ENCODE results near the gene DNAL4.

DNAL4 gene

GRCh38 chr22:38828191-38828590 is 34.2 kb upstream of the DNAL4 start:
- DNase-seq (ENCODE audit: extremely low read depth, low read depth) = no peak
- no peak overlapping the region for H3K4me3 ChIP-seq (replicated peaks; ENCODE audit: low read depth, low read length)
- TF ChIP-seq CTCF (IDR thresholded peaks at IDR 0.05; ENCODE audit: low read depth, low read length, missing control alignments) = no peak

GRCh38 chr22:38827510-38827909 is 33.6 kb upstream of the DNAL4 start:
- no peak for DNase-seq (ENCODE audit: extremely low read depth, low read depth)
- H3K4me3 ChIP-seq (replicated peaks; ENCODE audit: low read depth, low read length) = no peak overlapping the region
- no peak for TF ChIP-seq CTCF (IDR thresholded peaks at IDR 0.05; ENCODE audit: low read depth, low read length, missing control alignments)

GRCh38 chr22:38826801-38827200 is 32.9 kb upstream of the DNAL4 start:
- no peak overlapping the region for H3K4me3 ChIP-seq (replicated peaks; ENCODE audit: low read depth, low read length)
- no peak for DNase-seq (ENCODE audit: extremely low read depth, low read depth)
- TF ChIP-seq CTCF (IDR thresholded peaks at IDR 0.05; ENCODE audit: low read depth, low read length, missing control alignments) = no peak

- DNase-seq (ENCODE audit: extremely low read depth, low read depth) = no peak
- no peak overlapping the region for H3K4me3 ChIP-seq (replicated peaks; ENCODE audit: low read depth, low read length)
- TF ChIP-seq CTCF (IDR thresholded peaks at IDR 0.05; ENCODE audit: low read depth, low read length, missing control alignments) = no peak
Measured at GRCh38 chr22:38826386-38826785, 32.4 kb upstream of the DNAL4 start.

GRCh38 chr22:38824585-38824984 is 30.6 kb upstream of the DNAL4 start:
- no peak overlapping the region for H3K4me3 ChIP-seq (replicated peaks; ENCODE audit: low read depth, low read length)
- peak; percentile 41 for DNase-seq (ENCODE audit: extremely low read depth, low read depth)
- TF ChIP-seq CTCF (IDR thresholded peaks at IDR 0.05; ENCODE audit: low read depth, low read length, missing control alignments) = peak; percentile 64

- no peak overlapping the region for H3K4me3 ChIP-seq (replicated peaks; ENCODE audit: low read depth, low read length)
- no peak for DNase-seq (ENCODE audit: extremely low read depth, low read depth)
- no peak for TF ChIP-seq CTCF (IDR thresholded peaks at IDR 0.05; ENCODE audit: low read depth, low read length, missing control alignments)
Measured at GRCh38 chr22:38823637-38824036, 29.7 kb upstream of the DNAL4 start.

- DNase-seq (ENCODE audit: extremely low read depth, low read depth) = no peak
- no peak overlapping the region for H3K4me3 ChIP-seq (replicated peaks; ENCODE audit: low read depth, low read length)
- TF ChIP-seq CTCF (IDR thresholded peaks at IDR 0.05; ENCODE audit: low read depth, low read length, missing control alignments) = no peak
Measured at GRCh38 chr22:38823076-38823475, 29.1 kb upstream of the DNAL4 start.
